Vagina (tissue), 2 donors: ENCODE data around the gene KLRC1. TPM values are rescaled to one million over a fixed set of nuclear protein-coding genes. Genes with fewer than 3 reads are reported as not detected.
"Not testable (repeated sequence)": the region's sequence is repeated elsewhere in the genome, so short reads cannot be mapped to it uniquely, and the experiment has no call there.

ENCODE experiments used
- DNase-seq, 2 donors: peaks; one replicate each; pipeline ENCODE4 v3.0.0-alpha.2; 2017; ENCODE audit errors: extremely low spot score in 2 of 2
- H3K27ac ChIP-seq: fragments of 200-600 bp; sonication (generic); one replicate; pipeline ENCODE4 v1.5.1; 2019
- H3K27me3 ChIP-seq: fragments of 200-600 bp; sonication (generic); one replicate; pipeline ENCODE4 v1.5.1; 2019
- H3K36me3 ChIP-seq, 2 donors: fragments of 200-600 bp; sonication (generic); one replicate each; pipeline ENCODE4 v1.5.1; 2017 to 2019
- H3K4me1 ChIP-seq: fragments of 200-600 bp; sonication (generic); one replicate; pipeline ENCODE4 v1.5.1; 2019
- H3K4me3 ChIP-seq, 2 donors: fragments of 200-600 bp; sonication (generic); 1 replicate in 1 of 2; 2 replicates in 1 of 2; pipeline ENCODE4 v1.5.1; 2016 to 2019
- H3K9me3 ChIP-seq: fragments of 200-600 bp; sonication (generic); one replicate; pipeline ENCODE4 v1.5.1; 2019
- POLR2A ChIP-seq, 2 donors: fragments of 450-650 bp; IDR thresholded peaks; one replicate each; pipeline ENCODE4 v1.6.1; 2017; ENCODE audit warnings: antibody characterized with exemption in 2 of 2, mild to moderate bottlenecking in 2 of 2, moderate library complexity in 2 of 2
- POLR2AphosphoS5 ChIP-seq, 2 donors: sonication (generic); formaldehyde crosslinking; IDR thresholded peaks; one replicate each; pipeline ENCODE4 v1.9.0; 2017; ENCODE audit warnings: antibody characterized with exemption in 2 of 2, mild to moderate bottlenecking in 2 of 2, low read depth in 1 of 2; ENCODE audit not compliant: insufficient read depth in 1 of 2
- intact Hi-C: fragments of 100-400 bp; cut with DNase I; formaldehyde crosslinking; loops from one replicate; pipeline ENCODE4 v1.15.1; 2023
- total RNA-seq: library from RNA; depleted of rRNA; stranded (reverse); fragments of >200 nt; gene quantifications from one replicate; pipeline ENCODE4 v1.2.3, GENCODE V29; 2016
- TF ChIP-seq, protein P1 (sequence below), 3 experiments: fragments of 450-650 bp in 2 of 3; fragments of 200-600 bp in 1 of 3; sonication (generic) in 1 of 3; IDR thresholded peaks; one replicate each; pipeline ENCODE4 v1.5.1; 2017 to 2019; ENCODE audit warnings: antibody characterized with exemption in 3 of 3, mild to moderate bottlenecking in 2 of 3, moderate library complexity in 2 of 3

Gene KLRC1
- total RNA-seq, 1 donor from 2014 or later: 1.5 TPM

DNA sequence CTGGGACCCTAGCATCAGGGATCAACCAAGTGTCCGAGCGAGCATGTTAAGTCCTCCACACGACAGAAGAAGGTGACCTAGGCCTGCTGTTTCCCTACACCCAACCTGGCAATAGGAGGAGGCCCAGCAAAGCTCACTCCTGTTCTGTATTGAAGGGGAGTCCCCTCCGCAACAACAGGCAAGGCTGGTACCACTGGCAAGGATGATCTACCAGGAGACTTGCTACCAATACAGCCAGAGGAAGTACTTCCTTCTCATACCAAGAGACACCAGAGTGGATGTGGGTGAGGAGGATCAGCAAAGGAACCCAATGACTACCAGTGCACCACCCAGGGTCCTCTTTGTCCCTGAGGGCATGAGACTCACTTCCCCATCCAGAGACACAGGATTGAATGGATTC lies 4.9 kb downstream of the KLRC1 start:
- no peaks in the 10 kb centered on the region for H3K9me3 ChIP-seq
- H3K4me1 ChIP-seq: no peaks in the 10 kb centered on the region
- no peaks in the 10 kb centered on the region for H3K27me3 ChIP-seq
- intact Hi-C loops: no loop called here
- H3K27ac ChIP-seq: no peak overlapping the region
- H3K36me3 ChIP-seq: no peaks in the 10 kb centered on the region
- no peak for DNase-seq
- TF ChIP-seq POLR2A (IDR thresholded peaks at IDR 0.05) (no peak), POLR2AphosphoS5 (IDR thresholded peaks at IDR 0.05; ENCODE audit: insufficient read depth in 1 of 2, low read depth in 1 of 2) (no peak)
- TF ChIP-seq, protein P1, sequence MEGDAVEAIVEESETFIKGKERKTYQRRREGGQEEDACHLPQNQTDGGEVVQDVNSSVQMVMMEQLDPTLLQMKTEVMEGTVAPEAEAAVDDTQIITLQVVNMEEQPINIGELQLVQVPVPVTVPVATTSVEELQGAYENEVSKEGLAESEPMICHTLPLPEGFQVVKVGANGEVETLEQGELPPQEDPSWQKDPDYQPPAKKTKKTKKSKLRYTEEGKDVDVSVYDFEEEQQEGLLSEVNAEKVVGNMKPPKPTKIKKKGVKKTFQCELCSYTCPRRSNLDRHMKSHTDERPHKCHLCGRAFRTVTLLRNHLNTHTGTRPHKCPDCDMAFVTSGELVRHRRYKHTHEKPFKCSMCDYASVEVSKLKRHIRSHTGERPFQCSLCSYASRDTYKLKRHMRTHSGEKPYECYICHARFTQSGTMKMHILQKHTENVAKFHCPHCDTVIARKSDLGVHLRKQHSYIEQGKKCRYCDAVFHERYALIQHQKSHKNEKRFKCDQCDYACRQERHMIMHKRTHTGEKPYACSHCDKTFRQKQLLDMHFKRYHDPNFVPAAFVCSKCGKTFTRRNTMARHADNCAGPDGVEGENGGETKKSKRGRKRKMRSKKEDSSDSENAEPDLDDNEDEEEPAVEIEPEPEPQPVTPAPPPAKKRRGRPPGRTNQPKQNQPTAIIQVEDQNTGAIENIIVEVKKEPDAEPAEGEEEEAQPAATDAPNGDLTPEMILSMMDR (IDR thresholded peaks at IDR 0.05): no peak
- no peak overlapping the region for H3K4me3 ChIP-seq

DNA sequence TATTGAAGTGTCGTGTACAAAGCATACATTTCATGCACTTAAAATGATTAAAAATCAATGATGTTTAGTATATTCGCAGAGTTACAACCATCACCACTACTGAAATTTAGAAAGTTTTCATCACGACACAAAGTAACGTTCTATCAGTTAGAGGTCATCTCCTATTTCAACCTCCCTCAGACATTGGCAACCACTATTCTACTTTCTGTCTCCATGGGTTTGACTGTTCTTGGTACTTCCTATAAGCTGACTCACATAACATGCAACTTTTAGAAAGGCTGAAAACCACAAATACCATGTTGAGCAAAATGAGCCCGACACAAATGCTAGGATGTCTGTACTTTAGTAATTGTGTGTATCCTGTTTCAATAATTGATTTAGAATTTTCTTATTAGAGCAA lies 7.1 kb downstream of the KLRC1 start:
- H3K27ac ChIP-seq, H3K9me3 ChIP-seq, H3K4me3 ChIP-seq, DNase-seq, H3K36me3 ChIP-seq, intact Hi-C loops, H3K4me1 ChIP-seq, H3K27me3 ChIP-seq: not testable (repeated sequence)

DNA sequence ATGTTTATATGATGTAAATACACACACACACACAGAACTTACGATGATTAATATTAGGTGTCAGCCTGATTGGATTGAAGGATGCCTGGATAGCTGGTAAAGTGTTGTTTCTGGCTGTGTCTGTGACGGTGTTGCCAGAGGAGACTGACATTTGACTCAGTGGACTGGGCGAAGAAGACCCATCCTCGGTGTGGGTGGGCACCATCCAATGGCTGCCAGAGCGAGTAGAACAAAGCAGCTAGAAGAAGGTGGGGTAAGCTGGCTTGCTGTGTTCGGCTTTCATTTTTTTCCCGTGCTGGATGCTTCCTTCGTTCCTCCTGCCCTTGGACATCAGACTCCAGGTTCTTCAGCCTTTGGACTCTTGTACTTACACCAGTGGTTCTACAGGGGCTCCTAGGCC lies 12.0 kb downstream of the KLRC1 start:
- DNase-seq, H3K4me3 ChIP-seq, H3K27me3 ChIP-seq, H3K36me3 ChIP-seq, H3K27ac ChIP-seq, H3K4me1 ChIP-seq, intact Hi-C loops, H3K9me3 ChIP-seq: not testable (repeated sequence)

DNA sequence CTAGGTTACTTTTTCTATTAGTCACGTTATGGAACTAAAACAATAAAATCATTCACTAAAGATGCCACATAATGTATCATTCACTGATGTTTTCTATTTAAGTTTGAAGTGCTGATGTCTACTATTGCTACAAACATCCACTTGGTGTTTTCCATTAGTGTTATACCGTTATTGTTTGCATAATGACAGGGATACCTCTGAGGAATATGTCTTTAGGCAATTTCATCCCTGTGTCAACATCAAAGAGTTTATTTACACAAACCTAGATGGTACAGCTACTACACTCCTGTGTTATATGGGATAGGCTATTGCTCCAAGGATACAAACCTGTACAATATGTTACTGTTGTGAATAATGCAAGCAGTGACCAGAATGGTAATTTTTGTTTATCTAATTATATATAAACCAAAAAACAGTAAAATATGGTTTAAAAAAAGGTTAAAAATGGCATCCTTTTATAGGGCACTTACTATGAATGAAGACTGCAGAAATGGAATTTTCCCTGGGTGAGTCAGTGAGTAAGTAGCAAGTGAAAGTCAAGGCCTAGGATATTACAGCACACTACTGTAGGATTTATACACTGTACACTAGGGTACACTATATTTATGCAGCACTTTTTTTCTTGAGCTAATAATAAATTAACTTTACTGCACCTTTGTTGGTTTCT lies 13.4 kb downstream of the KLRC1 start:
- H3K4me3 ChIP-seq, DNase-seq, intact Hi-C loops: not testable (repeated sequence)

DNA sequence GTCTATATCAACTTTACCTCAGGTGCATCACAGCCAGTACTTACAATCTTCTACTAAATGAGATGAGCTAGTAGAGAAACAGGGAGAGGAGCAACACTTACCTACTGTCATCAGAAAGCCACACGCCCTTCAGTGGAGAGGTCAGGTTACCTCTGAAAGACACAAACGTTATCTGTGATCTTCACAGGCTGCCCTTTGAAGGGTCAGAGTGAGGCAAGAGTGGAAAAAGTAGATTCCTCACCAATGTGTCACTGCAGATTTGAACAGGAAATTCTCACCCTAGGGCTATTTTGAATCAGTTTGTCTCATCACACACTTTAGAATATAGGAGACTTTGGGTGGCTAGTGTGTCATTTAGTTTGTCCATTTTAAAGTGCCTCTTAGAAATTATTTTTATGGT lies 15.6 kb downstream of the KLRC1 start:
- intact Hi-C loops, H3K9me3 ChIP-seq: not testable (repeated sequence)

More for the DNA sequence above, 13.4 kb downstream of the KLRC1 start:
- H3K36me3 ChIP-seq, H3K4me1 ChIP-seq, H3K27me3 ChIP-seq, H3K27ac ChIP-seq, H3K9me3 ChIP-seq: not testable (repeated sequence)

DNA sequence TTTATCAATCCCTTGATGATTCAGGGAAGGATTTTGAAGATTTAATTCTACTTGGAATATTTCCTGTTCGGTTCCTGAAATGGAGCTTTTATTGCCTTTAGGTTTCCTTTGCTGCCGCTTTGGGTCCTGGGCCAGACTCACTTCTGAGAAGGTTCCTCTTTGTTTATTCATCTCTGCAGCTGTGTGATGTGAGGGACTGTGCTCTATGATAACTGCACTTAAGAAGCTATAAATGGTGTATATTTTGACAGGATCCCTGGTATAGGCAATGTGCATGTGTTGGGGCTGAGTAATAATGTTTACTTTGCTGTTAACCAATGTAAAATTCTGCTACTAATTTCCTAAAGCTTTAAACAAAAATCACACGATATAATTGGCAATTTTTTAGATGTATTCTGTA lies 17.4 kb downstream of the KLRC1 start, which contains the start of gene KLRC2:
TSS of gene KLRC2 (minus strand) at position 195 of the 400 bp plus-strand sequence. CDS start at position 171, 24 bp downstream.
- H3K9me3 ChIP-seq, H3K27me3 ChIP-seq, intact Hi-C loops, H3K27ac ChIP-seq, H3K4me3 ChIP-seq, DNase-seq, H3K36me3 ChIP-seq, H3K4me1 ChIP-seq: not testable (repeated sequence)

More for the DNA sequence above, 15.6 kb downstream of the KLRC1 start:
- not testable (repeated sequence) for H3K36me3 ChIP-seq, H3K27ac ChIP-seq, H3K4me3 ChIP-seq, H3K4me1 ChIP-seq, DNase-seq, H3K27me3 ChIP-seq

DNA sequence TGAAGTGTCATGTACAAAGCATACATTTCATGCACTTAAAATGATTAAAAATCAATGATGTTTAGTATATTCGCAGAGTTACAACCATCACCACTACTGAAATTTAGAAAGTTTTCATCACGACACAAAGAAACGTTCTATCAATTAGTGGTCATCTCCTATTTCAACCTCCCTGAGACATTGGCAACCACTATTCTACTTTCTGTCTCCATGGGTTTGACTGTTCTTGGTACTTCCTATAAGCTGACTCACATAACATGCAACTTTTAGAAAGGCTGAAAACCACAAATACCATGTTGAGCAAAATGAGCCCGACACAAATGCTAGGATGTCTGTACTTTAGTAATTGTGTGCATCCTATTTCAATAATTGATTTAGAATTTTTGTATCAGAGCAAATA lies 22.6 kb downstream of the KLRC1 start:
- H3K27me3 ChIP-seq, intact Hi-C loops, DNase-seq, H3K4me1 ChIP-seq, H3K27ac ChIP-seq, H3K9me3 ChIP-seq, H3K36me3 ChIP-seq, H3K4me3 ChIP-seq: not testable (repeated sequence)

DNA sequence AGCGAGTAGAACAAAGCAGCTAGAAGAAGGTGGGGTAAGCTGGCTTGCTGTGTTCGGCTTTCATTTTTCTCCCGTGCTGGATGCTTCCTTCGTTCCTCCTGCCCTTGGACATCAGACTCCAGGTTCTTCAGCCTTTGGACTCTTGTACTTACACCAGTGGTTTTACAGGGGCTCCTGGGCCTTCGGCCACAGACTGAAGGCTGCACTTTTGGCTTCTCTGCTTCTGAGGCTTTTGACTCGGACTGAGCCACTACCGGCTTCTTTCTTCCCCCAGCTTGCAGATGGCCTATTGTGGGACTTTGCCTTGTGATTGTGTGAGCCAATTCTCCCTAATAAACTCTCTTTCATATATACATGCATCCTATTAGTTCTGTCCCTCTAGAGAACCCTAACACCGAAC lies 27.2 kb downstream of the KLRC1 start:
- intact Hi-C loops, H3K36me3 ChIP-seq, H3K27ac ChIP-seq, H3K4me1 ChIP-seq, H3K4me3 ChIP-seq, DNase-seq, H3K27me3 ChIP-seq, H3K9me3 ChIP-seq: not testable (repeated sequence)

DNA sequence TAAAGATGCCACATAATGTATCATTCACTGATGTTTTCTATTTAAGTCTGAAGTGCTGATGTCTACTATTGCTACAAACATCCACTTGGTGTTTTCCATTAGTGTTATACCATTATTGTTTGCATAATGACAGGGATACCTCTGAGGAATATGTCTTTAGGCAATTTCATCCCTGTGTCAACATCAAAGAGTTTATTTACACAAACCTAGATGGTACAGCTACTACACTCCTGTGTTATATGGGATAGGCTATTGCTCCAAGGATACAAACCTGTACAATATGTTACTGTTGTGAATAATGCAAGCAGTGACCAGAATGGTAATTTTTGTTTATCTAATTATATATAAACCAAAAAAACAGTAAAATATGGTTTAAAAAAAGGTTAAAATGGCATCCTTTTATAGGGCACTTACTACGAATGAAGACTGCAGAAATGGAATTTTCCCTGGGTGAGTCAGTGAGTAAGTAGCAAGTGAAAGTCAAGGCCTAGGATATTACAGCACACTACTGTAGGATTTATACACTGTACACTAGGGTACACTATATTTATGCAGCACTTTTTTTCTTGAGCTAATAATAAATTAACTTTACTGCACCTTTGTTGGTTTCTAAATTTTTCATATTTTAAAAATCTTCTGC lies 28.8 kb downstream of the KLRC1 start:
- H3K36me3 ChIP-seq, H3K4me1 ChIP-seq, H3K9me3 ChIP-seq, H3K27me3 ChIP-seq, DNase-seq, intact Hi-C loops, H3K27ac ChIP-seq, H3K4me3 ChIP-seq: not testable (repeated sequence)

DNA sequence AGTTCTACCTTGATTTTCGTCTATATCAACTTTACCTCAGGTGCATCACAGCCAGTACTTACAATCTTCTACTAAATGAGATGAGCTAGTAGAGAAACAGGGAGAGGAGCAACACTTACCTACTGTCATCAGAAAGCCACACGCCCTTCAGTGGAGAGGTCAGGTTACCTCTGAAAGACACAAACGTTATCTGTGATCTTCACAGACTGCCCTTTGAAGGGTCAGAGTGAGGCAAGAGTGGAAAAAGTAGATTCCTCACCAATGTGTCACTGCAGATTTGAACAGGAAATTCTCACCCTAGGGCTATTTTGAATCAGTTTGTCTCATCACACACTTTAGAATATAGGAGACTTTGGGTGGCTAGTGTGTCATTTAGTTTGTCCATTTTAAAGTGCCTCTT lies 31.0 kb downstream of the KLRC1 start:
- H3K36me3 ChIP-seq, H3K27ac ChIP-seq, DNase-seq, H3K4me1 ChIP-seq, H3K27me3 ChIP-seq, H3K4me3 ChIP-seq, H3K9me3 ChIP-seq, intact Hi-C loops: not testable (repeated sequence)

DNA sequence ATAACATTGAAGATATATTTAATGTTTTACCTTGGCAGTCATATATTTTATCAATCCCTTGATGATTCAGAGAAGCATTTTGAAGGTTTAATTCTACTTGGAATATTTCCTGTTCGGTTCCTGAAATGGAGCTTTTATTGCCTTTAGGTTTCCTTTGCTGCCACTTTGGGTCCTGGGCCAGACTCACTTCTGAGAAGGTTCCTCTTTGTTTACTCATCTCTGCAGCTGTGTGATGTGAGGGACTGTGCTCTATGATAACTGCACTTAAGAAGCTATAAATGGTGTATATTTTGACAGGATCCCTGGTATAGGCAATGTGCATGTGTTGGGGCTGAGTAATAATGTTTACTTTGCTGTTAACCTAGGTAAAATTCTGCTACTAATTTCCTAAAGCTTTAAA lies 32.8 kb downstream of the KLRC1 start, which contains the start of gene KLRC3:
TSS of gene KLRC3 (minus strand) at position 262 of the 400 bp plus-strand sequence. CDS start at position 217, 45 bp downstream.
- H3K4me3 ChIP-seq, H3K9me3 ChIP-seq, H3K27me3 ChIP-seq, H3K36me3 ChIP-seq, H3K4me1 ChIP-seq, DNase-seq, intact Hi-C loops, H3K27ac ChIP-seq: not testable (repeated sequence)
